HG03135 (cell line): ENCODE results near the gene GSK3B.
"Not testable (repeated sequence)": the region's sequence is repeated elsewhere in the genome, so short reads cannot be mapped to it uniquely, and the experiment has no call there.

ENCODE experiments used
- ATAC-seq: cut with Tn5 transposase; IDR thresholded peaks from one replicate; pipeline ENCODE4 v1.9.1; 2021; ENCODE audit warnings: mild to moderate bottlenecking, moderate library complexity; ENCODE audit not compliant: unreplicated experiment

GSK3B gene

DNA sequence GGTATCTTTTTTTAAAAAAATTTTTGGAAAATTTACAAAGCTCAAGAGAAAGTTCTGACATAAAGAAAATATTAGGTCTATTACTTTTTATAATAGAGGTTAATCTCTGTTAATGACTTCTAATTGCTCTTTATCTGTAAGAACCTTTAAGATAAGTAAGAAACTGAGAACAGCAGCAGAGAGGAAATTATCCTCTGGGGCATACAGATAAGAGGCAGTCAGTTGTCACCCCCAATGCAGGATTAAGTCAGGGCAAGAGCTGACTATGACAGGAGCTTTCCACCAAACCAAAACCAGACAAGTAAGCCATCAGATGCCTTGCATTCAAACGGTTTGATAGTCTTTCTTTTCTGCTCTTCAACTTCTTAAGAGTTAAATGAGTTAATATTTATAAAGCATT is 149.0 kb downstream of the GSK3B start:
- no peak for ATAC-seq

DNA sequence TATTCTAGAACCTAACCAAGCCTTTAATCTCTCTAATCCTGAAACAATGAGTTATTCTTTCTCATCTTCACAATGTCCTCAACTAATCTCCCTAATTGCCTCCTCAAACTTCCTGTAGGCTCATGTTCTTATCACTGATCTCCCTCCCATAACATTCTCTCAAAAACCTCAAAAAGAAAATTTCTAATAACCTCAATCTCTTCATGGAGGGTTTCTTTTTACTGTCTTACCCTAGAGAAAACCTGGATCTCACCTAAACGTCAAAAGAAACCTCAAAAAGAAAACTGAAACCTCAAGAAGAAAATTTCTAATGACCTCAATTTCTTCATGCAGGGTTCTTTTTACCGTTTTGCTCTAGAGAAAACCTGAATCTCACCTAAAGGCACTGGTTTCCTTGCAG is 150.2 kb downstream of the GSK3B start:
- no peak for ATAC-seq

DNA sequence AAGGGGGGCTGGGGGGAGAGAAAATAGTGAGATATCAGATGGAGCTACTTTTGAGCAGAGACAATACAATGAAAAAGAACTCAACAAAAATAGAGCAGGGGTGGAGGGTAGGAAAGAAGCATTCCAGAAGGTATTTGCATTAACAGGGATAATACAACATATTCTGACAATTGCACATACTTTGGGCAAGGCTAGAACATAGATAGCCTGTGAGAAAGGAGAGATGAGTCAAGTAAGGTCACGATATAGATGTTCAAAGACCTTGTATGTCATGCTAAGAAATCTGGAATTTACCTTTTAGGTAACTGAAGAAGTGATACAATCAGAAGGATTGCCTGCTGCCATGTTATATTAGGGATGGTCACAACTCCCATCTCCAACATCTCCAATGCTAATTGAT is 155.2 kb downstream of the GSK3B start:
- no peak for ATAC-seq

DNA sequence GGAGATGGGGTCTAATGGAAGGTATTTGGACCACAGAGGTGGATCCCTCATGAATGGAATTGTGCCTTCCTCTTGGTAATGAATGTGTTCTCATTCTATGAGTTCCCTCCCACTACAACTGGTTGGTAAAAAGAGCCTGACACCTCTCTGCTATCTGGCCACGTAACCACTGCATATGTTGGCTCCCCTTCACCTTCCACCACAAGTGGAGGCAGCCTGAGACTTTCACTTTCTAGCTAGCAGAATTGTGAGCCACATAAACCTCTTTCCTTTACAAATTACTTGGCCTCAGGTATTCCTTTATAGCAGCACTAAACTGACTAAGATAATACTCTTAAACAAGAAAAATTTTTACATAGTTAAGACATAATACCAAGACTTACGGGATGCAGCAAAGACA is 157.0 kb downstream of the GSK3B start:
- ATAC-seq: peak; percentile 96

DNA sequence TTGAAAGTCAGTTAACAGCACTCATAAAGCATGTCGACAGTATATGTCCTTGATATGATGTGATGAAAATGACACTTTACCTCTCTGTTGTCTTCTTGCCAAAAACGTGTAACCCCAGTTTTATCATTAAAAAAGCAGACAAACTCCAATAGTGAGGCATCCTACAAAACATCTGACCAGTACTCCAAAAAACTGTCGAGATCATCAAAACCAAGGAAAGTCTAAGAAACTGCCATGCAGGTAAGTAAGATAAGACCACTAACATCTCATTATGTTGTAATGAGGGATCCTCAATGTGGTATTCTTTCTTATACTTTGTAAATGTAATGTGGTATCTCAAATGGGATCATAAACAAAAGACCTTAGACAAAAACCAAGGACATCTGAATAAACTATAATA is 160.0 kb downstream of the GSK3B start:
- ATAC-seq: no peak

DNA sequence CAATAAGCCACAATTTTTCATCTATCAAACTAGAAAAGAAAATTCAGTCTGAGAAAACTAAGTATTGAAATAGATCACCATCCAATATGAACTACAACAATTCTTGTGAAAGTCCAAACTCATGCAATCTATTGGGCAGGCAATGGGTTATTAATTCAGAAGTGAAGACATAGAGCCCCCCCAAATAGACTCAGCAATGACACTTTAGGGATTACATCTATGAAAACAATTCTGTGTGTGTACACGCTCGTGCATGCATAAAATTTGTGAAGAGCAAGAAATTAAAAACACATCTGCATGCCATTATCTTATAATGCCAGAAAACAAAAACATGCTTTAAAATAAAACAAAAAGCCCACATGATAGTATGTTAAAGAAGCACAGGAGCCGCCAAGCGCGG is 161.0 kb downstream of the GSK3B start:
- ATAC-seq: no peak

DNA sequence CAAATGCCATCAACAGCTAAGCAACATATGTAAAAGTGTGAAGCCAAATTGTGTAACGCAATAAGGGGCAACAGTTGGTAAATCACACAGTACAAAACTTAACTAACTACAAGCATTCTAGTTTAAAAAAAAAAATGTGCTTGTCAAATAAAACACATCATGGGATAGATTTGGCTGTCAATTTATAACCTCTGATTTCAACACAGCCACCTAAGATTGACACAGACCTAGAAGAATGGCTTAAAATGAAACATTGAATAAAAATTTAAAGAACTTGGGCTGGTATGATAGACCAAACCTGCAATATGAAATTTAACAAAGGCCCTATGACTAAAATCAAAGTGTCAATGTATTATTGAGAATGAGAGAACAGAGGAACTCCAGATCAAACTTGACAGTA is 164.0 kb downstream of the GSK3B start:
- ATAC-seq: no peak

DNA sequence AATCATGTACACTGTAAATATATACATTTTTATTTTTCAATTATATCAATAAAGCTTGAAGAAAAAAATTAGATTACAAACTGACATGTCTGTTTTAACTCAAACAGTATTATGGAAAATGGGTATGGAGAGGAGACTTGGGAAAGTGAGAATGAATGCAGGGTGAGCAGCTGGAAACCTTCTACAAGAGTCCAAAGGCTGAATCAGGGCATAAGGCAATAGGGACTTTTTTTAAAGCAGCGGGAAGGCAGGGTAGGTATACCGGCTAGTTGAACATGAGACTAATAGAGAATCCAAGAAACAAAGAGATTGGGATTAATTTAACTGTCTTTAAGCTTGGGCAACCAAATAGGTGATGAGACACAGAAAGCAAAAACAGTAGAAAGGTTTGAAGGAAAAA is 167.1 kb downstream of the GSK3B start:
- ATAC-seq: no peak

DNA sequence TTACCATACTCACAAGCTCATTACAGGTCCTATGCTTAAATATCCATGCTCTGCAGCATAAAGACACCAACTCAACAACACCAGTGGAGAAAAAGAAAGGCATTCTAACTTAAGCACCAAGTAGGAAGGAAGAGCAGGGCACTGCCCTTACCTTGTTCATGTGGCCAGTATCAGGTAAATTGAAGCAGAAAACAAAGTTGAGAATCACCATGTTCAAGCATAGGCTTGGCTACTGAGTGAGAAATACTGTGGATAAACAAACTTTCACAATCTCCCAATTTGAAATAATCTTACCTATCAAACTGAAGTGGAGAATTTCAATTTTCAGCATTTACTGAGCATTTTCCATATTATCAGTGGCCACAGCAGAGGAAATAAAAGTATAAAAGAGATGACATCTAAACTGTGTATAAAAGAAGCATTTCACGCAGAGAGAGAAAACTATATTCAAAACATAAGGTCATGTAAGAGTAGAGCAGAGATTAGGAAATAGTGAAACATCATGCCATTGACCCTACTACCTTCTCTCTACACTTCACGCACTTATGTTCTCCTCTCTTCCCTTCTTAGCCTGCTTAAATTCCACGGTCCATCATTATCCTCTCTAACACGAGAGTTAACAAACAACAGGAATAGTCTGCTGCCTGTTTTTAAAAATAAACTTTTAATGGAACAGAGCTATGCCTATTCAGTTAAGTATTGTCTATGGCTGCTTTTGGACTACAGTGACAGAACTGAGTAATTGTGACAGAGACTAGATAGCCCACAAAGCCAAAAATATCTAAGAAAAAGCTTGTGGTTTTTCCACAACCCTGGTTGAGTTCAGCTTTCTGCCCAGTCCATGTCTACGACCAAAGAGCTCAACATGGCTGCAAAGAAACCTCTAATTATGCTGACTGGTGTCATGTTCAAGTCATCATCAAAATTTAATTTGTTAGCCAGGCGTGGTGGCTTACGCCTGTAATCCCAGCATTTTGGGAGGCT is 169.8 kb downstream of the GSK3B start:
- no peak for ATAC-seq

DNA sequence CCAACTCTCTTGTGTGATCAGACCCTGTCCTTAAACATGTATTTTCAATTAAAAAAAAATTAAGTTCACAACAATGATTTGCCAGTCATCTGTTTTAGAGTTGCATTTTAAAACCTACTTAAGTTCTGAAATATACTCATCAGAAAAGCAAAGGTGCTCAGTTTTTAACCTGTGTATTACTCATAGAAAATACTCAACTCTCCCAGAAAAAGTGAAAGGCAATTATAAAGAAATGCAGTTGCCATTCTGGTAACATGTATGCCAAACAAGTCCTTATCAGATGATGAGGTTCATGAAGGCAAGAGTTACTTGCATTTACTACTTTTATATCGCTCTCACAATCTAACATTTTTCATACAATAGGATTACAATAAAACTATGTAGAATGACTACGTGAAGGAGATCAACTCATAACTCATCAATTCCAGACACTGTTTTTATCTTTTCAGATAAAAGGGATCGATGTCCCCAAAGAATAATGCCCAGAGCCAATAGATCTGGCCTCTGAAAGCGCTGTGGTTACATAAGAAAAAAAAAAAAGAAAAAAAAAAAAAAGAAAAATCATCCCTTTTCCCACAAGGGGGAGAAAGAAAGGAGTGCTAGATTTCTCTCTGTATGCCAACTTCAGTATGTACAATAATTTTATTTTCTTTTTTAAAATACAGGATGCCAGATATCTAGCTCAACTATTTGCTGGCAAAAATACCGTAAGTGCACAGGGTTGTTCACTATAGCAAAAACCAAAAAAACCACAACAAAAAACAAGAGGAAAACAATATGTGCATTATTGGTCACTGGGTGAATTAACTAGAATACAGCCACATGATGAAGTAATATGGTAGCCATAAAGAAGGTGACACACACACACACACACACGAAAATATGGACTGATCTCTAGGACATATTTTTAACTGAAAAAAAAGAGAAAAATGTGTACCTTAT is 175.0 kb downstream of the GSK3B start:
- no peak for ATAC-seq

DNA sequence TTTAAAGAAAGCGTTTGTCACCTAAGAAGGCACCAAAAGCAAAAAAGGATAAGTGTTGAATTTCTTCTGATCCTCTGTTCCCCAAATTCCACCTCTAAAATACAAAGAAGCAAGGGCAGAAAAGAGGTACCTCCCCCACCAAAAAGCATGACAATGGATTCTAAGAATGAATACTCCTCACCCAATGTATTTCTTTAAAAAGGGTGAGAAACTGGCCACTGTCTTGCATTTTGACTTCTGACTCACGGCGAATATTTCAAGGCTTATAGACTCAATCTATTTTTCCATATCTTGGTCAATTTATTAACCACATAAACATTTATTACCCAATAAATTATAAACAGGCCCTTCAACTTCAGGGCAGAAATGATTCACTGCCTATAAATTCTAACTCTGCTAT is 181.2 kb downstream of the GSK3B start:
- no peak for ATAC-seq

DNA sequence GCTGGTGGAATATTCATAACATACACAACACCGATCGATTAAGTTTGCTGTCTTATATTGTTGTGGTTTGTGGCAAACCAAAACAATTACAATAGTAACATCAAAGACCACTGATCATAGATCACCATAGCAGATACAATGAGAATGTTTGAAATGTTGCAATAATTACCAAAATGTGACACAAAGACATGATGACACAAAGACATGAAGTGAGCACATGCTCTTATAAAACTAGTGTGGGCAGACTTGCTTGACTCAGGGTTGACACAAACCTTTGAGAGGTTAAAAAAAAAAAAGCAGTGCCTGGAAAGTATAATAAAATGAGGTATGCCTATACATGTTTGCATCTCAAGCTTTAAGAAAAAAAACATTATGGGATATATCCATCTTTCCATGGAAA is 182.0 kb downstream of the GSK3B start:
- ATAC-seq: no peak

DNA sequence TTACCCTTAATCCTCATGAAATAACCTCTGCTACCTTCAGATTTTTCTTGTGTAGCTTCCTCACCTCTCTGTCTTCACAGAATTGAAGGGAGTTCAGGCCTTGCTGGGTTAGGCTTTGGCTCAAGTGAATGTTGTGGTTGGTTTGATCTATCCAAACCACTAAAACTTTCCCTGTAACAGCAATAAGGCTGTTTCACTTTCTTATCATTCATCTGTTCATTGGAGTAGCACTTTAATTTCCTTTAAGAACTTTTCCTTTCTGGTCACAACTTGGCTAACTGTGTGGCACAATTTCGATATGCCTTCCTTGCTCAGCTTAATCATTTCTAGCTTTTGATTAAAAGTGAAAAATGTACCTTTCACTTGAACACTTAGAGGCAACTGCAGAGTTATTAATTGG is 182.5 kb downstream of the GSK3B start:
- no peak for ATAC-seq

DNA sequence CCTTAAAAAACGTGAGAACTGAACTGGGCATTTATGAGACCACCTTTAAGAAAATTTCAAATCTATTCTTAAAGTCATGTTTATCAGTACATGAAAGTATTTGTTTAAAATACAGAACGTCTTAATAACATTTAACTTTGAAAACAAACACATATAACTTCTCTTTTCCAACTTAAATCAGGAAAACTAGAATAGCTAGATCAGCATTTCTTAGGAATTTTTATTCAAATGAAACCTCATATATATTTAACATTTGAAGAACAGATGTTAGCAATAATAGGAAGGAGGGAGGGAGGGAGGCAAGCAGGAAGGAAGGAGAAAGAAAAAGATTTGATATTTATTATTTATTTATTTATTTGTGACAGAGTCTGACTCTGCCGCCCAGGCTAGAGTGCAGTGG is 192.2 kb downstream of the GSK3B start:
- no peak for ATAC-seq

DNA sequence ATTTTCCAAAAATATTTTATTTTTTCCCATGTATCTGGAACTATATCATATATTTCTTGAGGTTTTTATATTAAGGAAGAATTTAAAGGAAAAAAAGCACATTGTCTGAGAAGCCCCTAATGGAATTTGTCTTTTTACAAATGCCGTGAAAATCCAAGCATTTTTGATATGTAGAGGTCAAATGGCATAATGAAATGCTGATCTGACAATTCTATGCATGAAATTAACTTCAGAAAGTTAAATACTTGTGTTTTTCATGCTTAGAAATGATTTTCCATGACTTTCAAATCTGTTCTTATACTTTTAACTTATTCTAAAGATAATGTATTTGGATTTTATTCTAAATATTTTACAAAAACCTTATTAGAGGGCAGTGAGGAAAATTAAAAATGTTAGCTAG is 193.1 kb downstream of the GSK3B start:
- ATAC-seq: no peak

DNA sequence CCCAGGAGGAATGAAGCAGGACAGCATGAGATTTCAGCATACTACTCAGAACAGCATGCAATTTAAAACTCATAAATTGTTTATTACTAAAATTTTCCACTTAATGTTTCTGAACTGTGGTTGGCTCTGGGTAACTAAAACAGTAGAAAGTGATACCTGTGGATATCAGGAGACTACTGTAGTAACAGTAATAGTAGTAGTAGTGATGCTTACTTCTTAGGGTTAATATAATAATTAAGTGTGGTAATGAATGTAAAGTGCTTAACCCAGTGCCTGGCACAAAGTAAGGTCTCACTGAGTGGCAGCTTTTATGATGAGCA is 195.1 kb downstream of the GSK3B start:
- ATAC-seq: no peak

DNA sequence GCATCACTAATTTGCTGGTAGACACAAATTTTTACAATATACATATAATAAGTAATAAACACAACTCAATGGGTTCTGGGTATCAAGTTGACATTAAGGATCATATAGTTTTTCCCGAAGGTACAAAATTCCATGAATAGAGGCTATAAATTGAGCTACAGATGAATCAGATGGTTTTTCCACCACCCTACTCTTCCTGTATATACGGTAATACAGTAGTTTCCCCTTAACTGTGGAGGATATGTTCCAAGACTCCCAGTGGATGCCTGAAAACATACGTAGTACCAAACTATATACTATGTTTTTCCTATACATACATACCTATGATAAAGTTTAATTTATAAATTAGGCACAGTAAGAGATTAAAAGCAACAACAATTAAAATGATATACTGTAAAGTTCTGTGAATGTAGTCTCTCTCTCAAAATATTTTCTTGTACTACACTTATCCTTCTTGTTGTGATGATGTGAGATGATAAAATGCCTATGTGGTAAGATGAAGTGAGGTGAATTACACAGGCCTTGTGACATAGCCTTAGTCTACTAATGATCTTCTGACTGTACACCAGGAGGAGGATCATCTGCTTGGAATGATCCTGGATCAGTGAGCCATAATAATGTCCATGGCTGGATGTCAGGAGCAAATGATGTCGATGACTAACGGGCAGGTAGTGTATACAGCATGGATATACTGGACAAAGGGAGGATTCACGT is 195.6 kb downstream of the GSK3B start:
- ATAC-seq: no peak

DNA sequence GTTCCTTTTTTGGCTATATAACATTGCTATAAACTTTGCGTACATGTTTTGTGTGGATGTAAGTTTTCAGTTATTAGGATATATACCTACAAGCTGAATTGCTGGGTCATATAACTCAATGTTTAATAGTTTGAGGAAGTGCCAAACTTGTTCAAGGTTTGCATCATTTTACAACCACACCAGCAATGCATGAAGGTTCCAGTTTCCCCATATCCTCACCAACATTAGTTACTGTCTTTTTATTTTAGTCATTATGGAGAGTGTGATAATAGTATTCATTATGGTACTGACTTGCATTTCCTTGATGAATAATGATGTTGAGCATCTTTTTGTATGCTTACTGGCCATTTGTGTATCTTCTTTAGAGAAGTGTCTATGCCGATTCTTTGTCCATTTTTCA is 200.1 kb downstream of the GSK3B start:
- no peak for ATAC-seq

DNA sequence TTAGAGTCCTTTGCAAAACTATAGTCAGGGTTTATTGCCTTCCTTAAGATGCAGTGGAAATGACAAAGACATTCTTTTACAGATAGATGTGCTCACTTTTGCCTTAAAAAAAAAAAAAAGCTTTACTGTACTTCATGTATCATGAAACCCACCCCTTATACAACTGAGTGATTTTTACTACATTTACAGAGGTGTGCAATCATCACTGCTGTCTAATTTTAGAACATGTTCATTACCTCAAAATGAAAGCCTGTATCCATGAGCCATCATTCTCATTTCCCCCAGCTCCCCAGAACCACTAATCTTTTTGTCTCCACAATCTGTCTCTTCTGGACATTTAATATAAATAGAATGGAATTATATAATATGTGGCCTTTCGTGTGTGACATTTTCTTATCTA is 200.5 kb downstream of the GSK3B start:
- no peak for ATAC-seq

DNA sequence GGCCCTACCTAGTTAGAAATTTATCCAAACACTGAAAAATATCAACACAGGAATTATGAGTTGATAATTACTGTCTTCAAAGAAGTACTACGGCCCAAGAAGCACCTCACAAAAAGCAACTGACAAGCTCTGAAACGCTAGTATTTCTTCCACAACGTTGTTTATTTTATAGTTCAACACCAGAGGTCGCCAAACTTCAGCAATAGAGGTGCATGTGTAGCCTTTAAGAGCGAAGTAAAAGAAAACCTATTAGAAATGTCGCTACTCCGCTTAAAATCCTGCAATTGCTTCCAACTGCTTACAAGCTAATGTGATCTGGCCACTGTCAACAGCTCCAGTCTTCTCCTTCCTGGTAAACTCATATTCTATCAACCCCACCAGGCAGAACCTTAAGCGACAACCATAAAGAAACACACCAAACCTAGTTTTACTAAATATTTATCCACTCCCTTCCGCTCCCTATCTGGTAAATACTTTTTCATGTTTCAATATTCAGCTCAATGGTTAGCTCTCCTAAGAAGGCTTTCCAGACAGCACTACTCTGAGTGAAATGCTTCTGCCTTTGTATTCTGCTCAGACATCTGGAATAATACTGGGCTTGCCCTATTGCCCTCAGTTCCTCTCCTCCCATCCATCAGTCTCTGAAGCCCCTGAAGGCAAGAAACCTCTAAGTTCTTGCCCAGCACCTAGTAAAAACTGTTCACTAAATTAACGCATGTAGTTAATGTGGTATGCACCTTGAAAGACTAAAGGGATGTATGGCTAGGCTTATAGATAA is 202.1 kb downstream of the GSK3B start:
- peak; percentile 65 for ATAC-seq

DNA sequence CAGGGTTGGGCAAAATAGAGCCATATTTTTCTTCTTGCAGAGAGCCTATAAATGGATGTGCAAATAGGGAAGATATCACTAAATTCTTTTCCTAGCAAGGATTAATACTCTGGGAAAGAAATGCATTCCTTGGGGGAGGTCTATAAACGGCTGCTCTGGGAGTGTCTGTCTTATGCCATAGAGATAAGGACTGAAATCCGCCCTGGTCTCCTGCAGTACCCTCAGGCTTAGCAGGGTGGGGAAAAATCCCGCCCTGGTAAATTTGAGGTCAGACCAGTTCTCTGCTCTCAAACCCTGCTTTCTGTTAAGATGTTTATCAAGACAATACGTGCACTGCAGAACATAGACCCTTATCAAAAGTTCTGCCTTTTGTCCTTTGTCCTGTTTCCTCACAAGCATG is 205.6 kb downstream of the GSK3B start:
- ATAC-seq: not testable (repeated sequence)
